Vagina (tissue), 2 donors: Measurements from ENCODE around the gene PRDX4.

ENCODE experiments used
- CTCF ChIP-seq, 3 experiments: fragments of 450-650 bp in 2 of 3; fragments of 200-600 bp in 1 of 3; sonication (generic) in 1 of 3; IDR thresholded peaks; one replicate each; pipeline ENCODE4 v1.5.1; 2017 to 2019; ENCODE audit warnings: antibody characterized with exemption in 3 of 3, mild to moderate bottlenecking in 2 of 3, moderate library complexity in 2 of 3
- POLR2A ChIP-seq, 2 donors: fragments of 450-650 bp; IDR thresholded peaks; one replicate each; pipeline ENCODE4 v1.6.1; 2017; ENCODE audit warnings: antibody characterized with exemption in 2 of 2, mild to moderate bottlenecking in 2 of 2, moderate library complexity in 2 of 2

GRCh38 chrX:23633834-23634580, 33.3 kb upstream of the PRDX4 start:
- no peak for TF ChIP-seq CTCF (IDR thresholded peaks at IDR 0.05)
- TF ChIP-seq POLR2A (IDR thresholded peaks at IDR 0.05), result no peak
